NCI-H510A (cell line): Measurements from ENCODE around the gene TMCC3.
"Not testable (repeated sequence)": the region's sequence is repeated elsewhere in the genome, so short reads cannot be mapped to it uniquely, and the experiment has no call there.

Experiments used
- DNase-seq: peaks from one replicate; lab custom pipeline; 2025; lab: John Stamatoyannopoulos, UW

TMCC3 gene

DNA sequence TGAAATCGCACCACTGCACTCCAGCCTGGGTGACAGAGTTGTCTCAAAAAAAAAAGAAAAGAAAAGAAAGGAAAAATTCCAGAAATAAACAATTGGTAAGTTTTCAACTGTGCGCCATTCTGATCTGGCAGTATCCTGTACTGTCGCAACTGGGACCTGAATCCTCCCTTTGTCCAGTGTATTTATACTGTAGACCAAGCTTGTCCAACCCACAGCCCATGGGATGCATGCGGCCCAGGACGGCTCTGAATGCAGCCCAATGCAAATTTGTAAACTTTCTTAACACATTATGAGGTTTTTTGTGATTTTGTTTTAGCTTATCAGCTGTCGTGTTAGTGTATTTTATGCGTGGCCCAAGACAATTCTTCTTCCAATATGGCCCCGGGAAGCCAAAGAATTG, 84.7 kb downstream of the TMCC3 start:
- no peak for DNase-seq

DNA sequence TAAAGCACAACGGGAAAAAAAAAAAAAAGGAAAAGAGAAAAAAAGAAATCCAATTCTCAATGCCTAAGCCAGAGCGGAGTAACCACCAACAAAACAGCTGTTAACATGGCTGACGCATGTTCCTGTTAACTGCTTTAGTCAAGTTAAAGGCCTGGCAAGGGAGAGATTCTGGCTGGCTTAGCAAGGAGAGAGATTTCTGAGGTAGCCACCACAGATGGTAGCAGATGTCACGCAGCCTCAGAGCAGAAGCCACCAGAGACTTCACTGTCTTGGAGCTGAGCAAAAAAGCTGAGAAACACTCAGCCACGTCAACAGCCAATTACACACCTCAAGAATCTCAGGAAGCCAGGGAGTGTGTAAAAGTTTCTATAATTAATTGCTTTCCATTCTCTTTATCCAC, 87.1 kb downstream of the TMCC3 start:
- DNase-seq = no peak

DNA sequence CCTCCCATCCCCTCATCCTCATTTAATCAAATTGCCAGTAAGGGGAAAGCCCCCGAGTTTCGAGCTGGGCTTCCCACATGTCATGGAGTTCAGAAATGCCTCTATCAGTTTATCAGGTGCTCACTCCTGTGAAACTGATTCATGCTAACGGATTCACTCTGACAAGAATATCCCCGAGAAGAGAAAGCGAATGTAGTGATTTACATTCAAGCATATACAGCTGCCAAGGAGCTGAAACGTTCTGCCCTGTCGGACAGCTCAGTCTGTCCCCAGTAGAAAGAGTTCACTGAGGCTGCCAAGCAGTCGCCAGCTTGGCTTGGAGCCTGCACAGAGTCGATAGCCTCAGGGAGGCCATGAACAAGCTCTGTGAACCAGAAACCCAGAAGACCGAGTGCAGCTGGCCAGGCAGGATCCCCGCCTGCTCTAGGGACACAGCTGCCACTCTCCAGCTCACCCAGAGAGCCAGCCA, 88.4 kb downstream of the TMCC3 start:
- no peak for DNase-seq

- DNase-seq = no peak
These were observed 89.7 kb downstream of the TMCC3 start for GRCh38 chr12:94560431-94561221.

DNA sequence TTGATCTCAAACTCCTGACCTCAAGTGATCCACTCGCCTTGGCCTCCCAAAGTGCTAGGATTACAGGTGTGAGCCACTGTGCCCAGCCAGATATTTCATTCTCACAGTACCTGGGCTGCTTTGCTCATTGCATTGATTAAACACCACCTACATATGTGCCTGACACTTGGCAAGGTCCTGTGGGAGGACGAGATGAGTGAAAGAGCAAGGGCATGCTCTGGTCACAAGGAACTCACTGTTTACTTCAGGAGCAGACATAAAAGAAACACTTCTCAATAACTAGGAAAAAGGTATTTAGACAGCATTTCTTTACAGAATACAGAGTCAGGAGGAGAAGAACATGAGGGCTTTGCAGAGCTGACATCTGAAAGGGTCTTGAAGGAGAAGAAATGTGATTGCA, 91.7 kb downstream of the TMCC3 start:
- no peak for DNase-seq

DNA sequence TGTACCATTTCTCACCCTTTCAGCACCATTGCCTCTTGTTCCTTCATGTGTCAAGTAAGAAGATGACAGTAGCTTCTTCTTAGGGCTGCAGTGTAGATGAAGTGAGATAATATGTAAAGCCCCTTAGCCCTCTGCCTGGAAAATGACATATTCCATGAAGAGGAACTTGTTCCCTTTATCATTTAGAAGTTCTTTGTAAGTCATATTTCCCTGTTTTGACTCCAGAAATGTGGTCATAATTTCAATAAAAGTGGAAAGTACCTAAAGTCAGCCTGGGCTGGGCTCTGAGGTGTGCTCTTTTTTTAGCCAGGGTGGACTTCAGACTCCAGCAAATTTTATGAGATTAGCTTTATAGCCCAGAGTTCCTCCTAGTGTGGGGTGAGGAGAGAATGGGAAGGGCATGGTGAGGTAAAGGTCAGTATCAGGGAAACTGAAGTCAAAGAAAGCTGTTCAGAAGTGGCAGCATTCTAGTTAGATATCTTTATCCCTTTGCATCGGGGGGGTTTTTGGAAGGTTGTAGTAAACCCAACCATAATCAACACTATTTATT, 92.5 kb downstream of the TMCC3 start:
- DNase-seq = no peak

- no peak for DNase-seq
These were observed 94.7 kb downstream of the TMCC3 start for GRCh38 chr12:94555687-94556086.

DNA sequence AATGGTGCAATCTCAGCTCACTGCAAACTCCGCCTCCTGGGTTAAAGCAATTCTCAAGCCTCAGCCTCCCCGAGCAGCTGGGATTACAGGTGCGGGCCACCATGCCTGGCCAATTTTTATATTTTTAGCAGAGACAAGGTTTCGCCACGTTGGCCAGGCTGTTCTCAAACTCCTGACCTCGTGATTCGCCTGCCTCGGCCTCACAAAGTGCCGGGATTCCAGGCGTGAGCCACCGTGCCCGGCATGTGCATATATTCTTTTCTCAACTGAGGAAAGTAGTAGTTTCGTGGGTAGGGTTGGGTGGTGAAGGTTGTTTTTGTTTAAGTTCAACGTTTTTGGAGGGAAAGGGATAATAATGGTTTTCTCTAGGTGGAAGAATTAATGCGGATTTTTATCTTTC, 96.5 kb downstream of the TMCC3 start:
- no peak for DNase-seq

DNA sequence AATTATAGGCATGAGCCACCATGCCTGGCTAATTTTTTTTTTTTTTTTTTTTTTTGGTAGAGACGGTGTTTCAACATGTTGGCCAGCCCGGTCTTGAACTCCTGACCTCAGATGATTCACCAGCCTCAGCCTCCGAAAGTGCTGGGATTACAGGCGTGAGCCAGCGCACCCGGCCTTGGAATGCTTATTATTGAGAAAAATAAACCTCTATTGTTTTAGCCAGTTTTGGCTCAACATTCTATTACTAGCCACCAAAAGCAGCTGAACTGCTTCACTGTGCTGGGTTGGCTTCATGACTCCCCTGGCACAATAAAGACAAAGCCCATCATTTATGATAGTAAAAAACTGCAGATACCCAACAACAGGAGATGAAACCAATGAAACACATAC, 97.2 kb downstream of the TMCC3 start:
- DNase-seq = no peak

- DNase-seq = no peak
These were observed 98.5 kb downstream of the TMCC3 start for GRCh38 chr12:94551810-94552209.

DNA sequence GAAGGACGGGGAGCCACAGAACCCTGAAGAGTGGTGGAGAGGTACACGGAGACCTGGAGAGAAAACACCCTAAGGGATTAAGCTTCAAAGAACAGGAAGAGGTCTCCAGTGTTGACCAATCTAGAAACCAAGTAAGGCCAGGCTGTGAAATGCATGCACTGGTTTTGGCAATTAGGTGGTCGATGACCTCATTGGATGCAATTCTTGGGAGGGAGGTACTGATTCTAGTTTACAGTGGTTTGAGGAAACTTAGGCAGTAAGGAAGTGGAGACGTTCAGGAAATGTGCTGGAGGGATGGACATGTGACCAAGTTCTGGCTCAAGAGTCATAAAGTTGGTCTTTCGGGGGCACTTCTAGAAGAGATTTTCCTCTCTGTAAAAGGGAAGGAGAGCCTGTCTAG, 99.4 kb downstream of the TMCC3 start:
- no peak for DNase-seq

DNA sequence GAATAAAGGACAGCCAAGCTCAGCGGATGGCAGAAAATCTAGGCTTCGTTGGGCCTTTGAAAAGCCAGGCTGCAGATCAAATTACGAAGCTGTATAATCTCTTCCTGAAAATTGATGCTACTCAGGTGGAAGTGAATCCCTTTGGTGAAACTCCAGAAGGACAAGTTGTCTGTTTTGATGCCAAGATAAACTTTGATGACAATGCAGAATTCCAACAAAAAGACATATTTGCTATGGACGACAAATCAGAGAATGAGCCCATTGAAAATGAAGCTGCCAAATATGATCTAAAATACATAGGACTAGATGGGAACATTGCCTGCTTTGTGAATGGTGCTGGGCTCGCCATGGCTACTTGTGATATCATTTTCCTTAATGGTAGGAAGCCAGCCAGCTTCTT, 101.5 kb downstream of the TMCC3 start:
- not testable (repeated sequence) for DNase-seq

DNA sequence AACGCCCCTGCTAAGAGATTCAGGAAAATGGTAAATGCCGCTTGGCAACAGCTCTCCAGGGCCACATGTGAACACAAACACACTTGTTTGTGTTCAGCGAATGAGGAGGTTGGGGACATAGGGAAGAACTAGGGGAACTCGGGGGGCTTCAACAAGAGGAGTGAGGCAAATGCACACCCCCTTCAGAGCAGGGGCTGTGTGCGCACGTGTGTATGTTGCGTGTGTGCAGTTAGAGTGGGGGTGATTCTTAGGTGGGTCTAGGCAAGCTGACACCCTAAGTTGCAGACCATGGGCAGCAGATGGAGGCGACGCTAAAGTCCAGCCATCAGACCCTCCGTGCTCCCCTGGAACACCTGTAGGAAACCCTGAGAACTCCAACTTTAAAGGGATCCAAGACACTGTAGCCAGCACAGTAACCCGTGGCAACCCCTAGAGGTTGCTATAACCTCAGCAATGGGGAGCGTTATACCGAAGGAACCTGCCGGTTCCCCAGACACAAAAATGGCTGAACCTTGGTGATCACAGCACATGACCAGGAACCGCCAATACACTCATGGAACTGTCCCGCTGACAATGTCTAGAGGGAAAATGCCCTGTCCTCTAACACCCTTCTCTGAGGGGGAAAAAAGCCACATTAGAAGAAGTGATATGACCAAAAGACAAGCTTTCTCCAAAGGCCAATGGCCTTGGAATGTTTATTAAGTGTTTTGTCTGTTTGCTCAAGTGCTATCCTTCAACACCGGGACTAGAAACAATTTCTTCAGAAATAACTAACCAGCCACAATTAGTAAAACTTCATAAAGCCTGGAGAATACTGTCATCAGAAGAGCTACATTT, 104.2 kb downstream of the TMCC3 start:
- DNase-seq = no peak

DNA sequence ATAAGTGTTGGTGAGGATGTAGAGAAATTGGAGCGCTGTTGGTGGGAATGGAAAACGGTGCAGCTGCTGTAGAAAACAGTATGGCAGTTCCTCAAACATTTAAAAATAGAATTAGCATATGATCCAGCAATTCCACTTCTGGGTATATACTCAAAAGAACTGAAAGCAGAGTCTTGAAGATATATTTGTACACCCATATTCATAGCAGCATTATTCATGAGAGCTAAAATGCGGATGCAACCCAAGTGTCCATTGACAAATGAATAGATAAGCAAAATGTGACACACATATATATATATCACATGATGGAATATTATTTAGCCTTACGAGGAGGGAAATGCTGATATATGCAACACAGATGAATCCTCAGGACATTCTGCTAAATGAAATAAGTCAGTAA, 106.0 kb downstream of the TMCC3 start:
- no peak for DNase-seq

GRCh38 chr12:94538318-94538717, 112.0 kb downstream of the TMCC3 start:
- DNase-seq = no peak

DNA sequence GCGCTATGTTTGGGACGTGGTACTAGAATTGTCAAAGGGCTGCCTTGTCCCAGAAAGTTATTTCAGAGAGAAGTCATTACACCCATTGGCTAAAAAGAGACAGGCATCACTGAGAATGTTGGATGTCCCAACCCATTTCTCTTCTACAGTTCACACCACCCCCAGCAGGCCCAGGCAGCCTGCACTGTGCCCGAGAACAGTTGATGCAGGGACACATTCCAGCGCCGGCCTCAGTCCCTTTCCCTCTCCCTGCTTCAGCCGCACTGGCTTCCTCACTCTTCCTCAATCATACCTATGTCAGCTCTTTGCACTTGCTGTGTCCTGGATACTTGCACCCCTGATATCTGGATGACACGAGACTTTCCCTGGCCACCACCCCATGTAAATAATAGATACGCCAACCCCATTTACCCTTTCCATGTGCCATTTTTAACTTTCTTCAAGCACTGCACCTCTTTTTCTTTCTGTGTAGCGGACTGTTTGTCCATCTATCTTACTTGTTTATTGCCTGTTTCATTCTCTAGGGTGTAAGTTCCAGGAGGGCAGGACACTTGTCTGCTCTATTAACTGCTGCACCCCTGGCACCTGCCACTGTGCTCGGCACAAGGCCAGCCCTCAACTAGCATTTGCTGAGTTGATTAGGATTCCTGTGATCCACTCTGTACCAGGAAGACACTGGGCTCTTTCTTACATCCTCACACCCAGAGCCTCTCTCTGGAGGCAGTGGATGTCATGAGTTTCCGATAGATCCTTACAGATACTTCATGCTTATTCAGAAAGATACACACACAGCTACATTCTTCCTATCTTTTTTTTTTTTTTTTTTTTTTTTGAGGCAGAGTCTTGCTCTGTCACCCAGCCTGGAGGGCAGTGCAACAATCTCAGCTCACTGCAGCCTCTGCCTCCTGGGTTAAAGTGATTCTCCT, 114.1 kb downstream of the TMCC3 start:
- no peak for DNase-seq

DNA sequence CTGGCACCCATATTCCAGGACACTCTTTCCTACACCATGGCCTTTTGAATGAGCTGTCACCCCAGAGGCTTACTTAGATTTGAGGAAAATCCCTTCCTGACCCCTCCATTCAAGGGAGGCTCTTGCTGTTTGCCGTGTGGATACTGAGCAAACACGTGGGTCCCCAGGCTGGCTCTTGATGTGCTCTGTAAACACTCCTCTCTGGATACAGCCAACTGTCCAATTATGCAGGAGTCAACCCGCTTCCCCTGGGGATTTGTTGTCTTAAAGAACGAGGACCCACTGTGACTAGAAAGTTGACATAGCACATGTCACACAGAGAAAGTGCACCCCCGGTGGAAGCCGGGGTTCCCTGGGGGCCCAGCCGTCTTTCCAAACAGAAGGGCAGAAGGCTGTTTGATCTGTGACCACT, 114.8 kb downstream of the TMCC3 start:
- peak; percentile 64 for DNase-seq

- DNase-seq = no peak
These were observed 115.4 kb downstream of the TMCC3 start for GRCh38 chr12:94534774-94535509.

DNA sequence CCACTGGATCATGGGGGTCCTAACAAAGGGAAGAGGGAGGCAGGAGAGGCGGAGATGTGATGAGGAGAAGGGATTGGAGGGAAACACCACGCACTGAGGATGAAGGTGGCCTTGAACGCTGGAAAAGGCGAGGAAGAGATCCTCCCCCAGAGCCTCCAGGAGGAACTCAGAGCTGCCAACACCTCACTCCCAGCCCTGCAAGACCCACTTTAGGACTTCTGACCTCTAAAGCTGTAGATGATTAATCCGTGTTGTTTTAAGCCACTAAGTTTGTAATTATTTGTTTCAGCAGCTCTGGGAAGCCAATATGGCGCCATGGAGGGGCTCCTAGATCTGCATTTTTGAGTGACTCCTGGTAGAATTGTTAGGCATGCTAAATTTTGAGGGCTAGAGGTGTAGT, 116.1 kb downstream of the TMCC3 start:
- DNase-seq = no peak

DNA sequence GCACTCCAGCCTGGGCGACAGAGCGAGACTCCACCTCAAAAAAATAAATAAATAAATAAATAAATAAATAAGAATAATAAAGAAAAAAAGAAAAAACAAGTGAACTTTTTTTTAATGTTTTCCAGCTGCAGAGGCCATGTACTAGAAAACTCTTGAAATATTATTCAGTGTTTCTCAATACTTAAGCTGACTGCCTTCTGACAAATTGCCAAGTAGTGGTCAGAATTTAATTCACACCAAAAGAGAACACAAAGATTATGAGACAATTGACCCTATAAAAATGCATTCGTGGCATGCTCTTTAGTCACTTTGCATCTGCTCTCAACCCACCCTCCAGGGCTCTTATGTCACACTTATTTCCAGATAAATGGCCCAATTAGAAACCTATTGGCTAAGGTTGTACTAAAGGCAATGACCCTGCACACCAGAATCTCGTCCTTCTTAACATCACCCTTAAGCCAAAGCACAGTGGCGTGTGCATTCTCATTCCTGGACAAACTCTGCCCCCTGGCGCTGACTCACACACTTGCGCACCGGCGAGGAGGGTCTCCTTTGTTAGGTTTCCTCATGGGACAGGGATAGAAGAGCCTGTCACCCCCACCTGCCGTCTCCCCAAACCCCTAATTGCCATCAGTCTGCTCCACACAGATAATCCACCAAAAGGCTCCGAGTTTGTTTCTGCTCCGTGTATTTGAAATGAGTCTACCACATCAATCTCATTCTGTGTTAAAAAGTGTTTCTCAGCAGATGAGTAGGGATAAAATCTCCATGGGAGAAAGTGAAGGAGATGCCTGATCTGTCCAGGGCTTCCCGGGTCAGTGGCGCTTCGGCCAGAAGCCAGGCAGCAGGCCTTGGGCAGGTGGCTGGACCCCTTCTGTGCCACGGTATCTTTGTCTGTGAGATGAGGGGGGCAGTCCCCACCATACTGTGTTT, 117.6 kb downstream of the TMCC3 start:
- DNase-seq = peak; percentile 32
